H1 (cell line): Measurements from ENCODE around the gene PRKCA. TPM values are rescaled to one million over a fixed set of nuclear protein-coding genes. Genes with fewer than 3 reads are reported as not detected.

Experiments
- CTCF ChIA-PET: fragments of 300-600 bp; sonication (Branson Sonifier 250); formaldehyde crosslinking; loops from one replicate; lab custom pipeline; 2021; ENCODE audit not compliant: partially characterized antibody; lab: Charles Lee
- POLR2A ChIA-PET: fragments of 300-600 bp; sonication (Branson Sonifier 250); formaldehyde crosslinking; loops from one replicate; lab custom pipeline; 2021; ENCODE audit warnings: inconsistent platforms; ENCODE audit not compliant: partially characterized antibody; lab: Charles Lee
- DNase-seq, 2 experiments: peaks; one replicate each; pipeline versions ENCODE4 v3.0.0 to v3.0.0-alpha.2; 2010 to 2022; ENCODE audit warnings: low spot score in 2 of 2, low read depth in 1 of 2, mixed read lengths in 1 of 2
- FAIRE-seq: peaks from 2 replicates; lab custom pipeline; 2011; peaks lifted over from hg19 to GRCh38; lab: Jason Lieb, UNC
- H2AFZ ChIP-seq: 2 replicates; pipeline ENCODE4 v1.8.1; 2012; ENCODE audit warnings: low read length, inconsistent platforms
- H2AK5ac ChIP-seq: 2 replicates; pipeline ENCODE4 v1.6.1; 2013; ENCODE audit warnings: low read depth, low read length
- H2BK120ac ChIP-seq: replicated peaks from 2 replicates; pipeline ENCODE3; 2013; ENCODE audit warnings: low read depth, low read length, inconsistent platforms
- H2BK12ac ChIP-seq: 2 replicates; pipeline ENCODE4 v1.6.1; 2013; ENCODE audit warnings: low read depth, low read length
- H2BK15ac ChIP-seq: 2 replicates; pipeline ENCODE4 v1.6.1; 2013; ENCODE audit warnings: low read length
- H2BK20ac ChIP-seq: 2 replicates; pipeline ENCODE4 v1.6.1; 2013; ENCODE audit warnings: low read length
- H2BK5ac ChIP-seq: 2 replicates; pipeline ENCODE4 v1.6.1; 2013; ENCODE audit warnings: low read depth, low read length
- H3K14ac ChIP-seq: 2 replicates; pipeline ENCODE4 v1.6.1; 2013; ENCODE audit warnings: inconsistent platforms; ENCODE audit not compliant: insufficient read length
- H3K18ac ChIP-seq: 2 replicates; pipeline ENCODE4 v1.6.1; 2013; ENCODE audit warnings: low read length; ENCODE audit errors: extremely low read depth
- H3K23ac ChIP-seq: 2 replicates; pipeline ENCODE4 v1.6.1; 2013; ENCODE audit warnings: inconsistent platforms; ENCODE audit not compliant: insufficient read length
- H3K23me2 ChIP-seq: 2 replicates; pipeline ENCODE4 v1.6.1; 2013; ENCODE audit warnings: low read depth, low read length
- H3K27ac ChIP-seq: 2 replicates; pipeline ENCODE4 v1.6.1; 2011; ENCODE audit warnings: low read depth, low read length, inconsistent platforms
- H3K27me3 ChIP-seq, 4 experiments: replicated peaks in 1 of 4; 1 replicate in 1 of 4; 2 replicates in 3 of 4; pipeline versions ENCODE4 v1.6.1 to v1.8.1; 2011 to 2013; ENCODE audit warnings: low read length in 3 of 4, mild to moderate bottlenecking in 3 of 4, inconsistent platforms in 2 of 4, mixed read lengths in 2 of 4, moderate library complexity in 1 of 4; ENCODE audit not compliant: control insufficient read depth in 3 of 4, insufficient read depth in 3 of 4; ENCODE audit errors: extremely low read depth in 1 of 4
- H3K36me3 ChIP-seq, 4 experiments: 2 replicates each; pipeline versions ENCODE4 v1.6.1 to v1.8.1; 2011 to 2013; ENCODE audit warnings: mild to moderate bottlenecking in 4 of 4, low read length in 3 of 4, moderate library complexity in 2 of 4, control low read depth in 1 of 4, inconsistent platforms in 1 of 4; ENCODE audit not compliant: insufficient read depth in 4 of 4, control insufficient read depth in 2 of 4
- H3K4ac ChIP-seq: replicated peaks from 2 replicates; pipeline ENCODE3; 2013; ENCODE audit warnings: low read length, low read depth, mixed read lengths, inconsistent platforms; ENCODE audit not compliant: insufficient read length
- H3K4me1 ChIP-seq, 4 experiments: replicated peaks in 1 of 4; 1 replicate in 1 of 4; 2 replicates in 3 of 4; pipeline versions ENCODE4 v1.6.1 to v1.8.1; 2011 to 2013; ENCODE audit warnings: low read length in 3 of 4, inconsistent platforms in 2 of 4, mixed read lengths in 1 of 4; ENCODE audit not compliant: insufficient read depth in 4 of 4, control insufficient read depth in 3 of 4
- H3K4me2 ChIP-seq, 2 experiments: 2 replicates each; pipeline versions ENCODE4 v1.6.1 to v1.8.1; 2011 to 2013; ENCODE audit warnings: low read depth in 2 of 2, low read length in 2 of 2, control low read depth in 1 of 2, inconsistent platforms in 1 of 2, mild to moderate bottlenecking in 1 of 2; ENCODE audit not compliant: insufficient read depth in 1 of 2
- H3K4me3 ChIP-seq, 4 experiments: fragments of 200-600, 300-600 bp in 1 of 4; sonication (generic), shearing (Covaris generic), sonication (Bioruptor Twin) in 1 of 4; 2 replicates each; pipeline versions ENCODE4 v1.5.1 to v1.8.1; 2011 to 2016; ENCODE audit warnings: low read length in 4 of 4, low read depth in 3 of 4, control low read depth in 2 of 4, inconsistent platforms in 2 of 4, mild to moderate bottlenecking in 2 of 4, mixed read lengths in 1 of 4, moderate library complexity in 1 of 4; ENCODE audit not compliant: insufficient read depth in 2 of 4; ENCODE audit errors: extremely low read depth in 1 of 4
- H3K56ac ChIP-seq: replicated peaks from 2 replicates; pipeline ENCODE3; 2013; ENCODE audit warnings: low read depth, mild to moderate bottlenecking, mixed read lengths, low read length, inconsistent platforms; ENCODE audit not compliant: insufficient read length
- H3K79me1 ChIP-seq: 2 replicates; pipeline ENCODE4 v1.6.1; 2013; ENCODE audit warnings: low read depth, low read length, control low read depth
- H3K79me2 ChIP-seq, 2 experiments: 2 replicates each; pipeline versions ENCODE4 v1.6.1 to v1.8.1; 2012 to 2013; ENCODE audit warnings: low read length in 2 of 2, mild to moderate bottlenecking in 2 of 2, inconsistent platforms in 1 of 2; ENCODE audit not compliant: insufficient read depth in 2 of 2, control insufficient read depth in 1 of 2
- H3K9ac ChIP-seq, 4 experiments: replicated peaks in 1 of 4; 1 replicate in 1 of 4; 2 replicates in 3 of 4; pipeline versions ENCODE4 v1.6.1 to v1.8.1; 2011 to 2013; ENCODE audit warnings: low read depth in 3 of 4, low read length in 3 of 4, control low read depth in 2 of 4, mild to moderate bottlenecking in 2 of 4, moderate library complexity in 2 of 4, inconsistent platforms in 1 of 4; ENCODE audit errors: extremely low read depth in 1 of 4
- H3K9me3 ChIP-seq, 2 experiments: 2 replicates each; pipeline versions ENCODE4 v1.6.1 to v1.8.1; 2012 to 2013; ENCODE audit warnings: mild to moderate bottlenecking in 2 of 2, moderate library complexity in 2 of 2, control low read depth in 1 of 2, inconsistent platforms in 1 of 2, low read depth in 1 of 2, low read length in 1 of 2, mixed read lengths in 1 of 2; ENCODE audit not compliant: insufficient read depth in 2 of 2
- H4K20me1 ChIP-seq, 2 experiments: replicated peaks in 1 of 2; 2 replicates each; pipeline versions ENCODE3 to v1.8.1; 2011 to 2013; ENCODE audit warnings: inconsistent platforms in 2 of 2, low read length in 2 of 2, mild to moderate bottlenecking in 1 of 2; ENCODE audit not compliant: insufficient read depth in 2 of 2, control insufficient read depth in 1 of 2
- H4K5ac ChIP-seq: 2 replicates; pipeline ENCODE4 v1.6.1; 2013; ENCODE audit warnings: low read length, low read depth, mixed read lengths, inconsistent platforms; ENCODE audit not compliant: insufficient read length
- H4K8ac ChIP-seq: 2 replicates; pipeline ENCODE4 v1.8.0; 2013; ENCODE audit warnings: mild to moderate bottlenecking, moderate library complexity, low read length, inconsistent platforms; ENCODE audit not compliant: insufficient read depth; ENCODE audit errors: extremely low read depth
- H4K91ac ChIP-seq: replicated peaks from 2 replicates; pipeline ENCODE3; 2013; ENCODE audit warnings: low read length, mixed read lengths, inconsistent platforms; ENCODE audit not compliant: insufficient read length
- ASH2L ChIP-seq: fragments of 200-600, 300-600 bp; sonication (generic); IDR thresholded peaks from one replicate; pipeline ENCODE4 v1.7.1; 2017; ENCODE audit warnings: low read length
- CBX5 ChIP-seq: fragments of 300-800, 300-1000 bp; sonication (generic); IDR thresholded peaks from 2 replicates; pipeline ENCODE4 v1.7.1; 2016; ENCODE audit warnings: antibody characterized with exemption, low read length, low read depth
- CTBP2 ChIP-seq: IDR thresholded peaks from 2 replicates; pipeline ENCODE4 v1.7.0; 2011; ENCODE audit warnings: borderline replicate concordance, mild to moderate bottlenecking, moderate library complexity, mixed read lengths, low read length; ENCODE audit not compliant: insufficient read depth, insufficient read length
- EZH2 ChIP-seq: fragments of 200-600 bp; sonication (generic); IDR thresholded peaks from 2 replicates; pipeline ENCODE4 v1.7.1; 2012; ENCODE audit warnings: low read depth, mild to moderate bottlenecking, moderate library complexity, low read length, inconsistent platforms; ENCODE audit not compliant: severe bottlenecking
- GTF2F1 ChIP-seq: IDR thresholded peaks from 2 replicates; pipeline ENCODE4 v1.6.1; 2012; ENCODE audit warnings: low read depth, low read length, improper control_type of control experiment, borderline replicate concordance
- JUND ChIP-seq: IDR thresholded peaks from 2 replicates; pipeline ENCODE4 v1.6.1; 2011; ENCODE audit warnings: mild to moderate bottlenecking, improper control_type of control experiment, low read length
- KDM1A ChIP-seq: fragments of 200-600, 300-600 bp; sonication (generic); IDR thresholded peaks from 2 replicates; pipeline ENCODE4 v1.7.1; 2016; ENCODE audit warnings: mild to moderate bottlenecking, low read length, borderline replicate concordance
- NRF1 ChIP-seq: IDR thresholded peaks from 2 replicates; pipeline ENCODE4 v1.6.1; 2011; ENCODE audit warnings: mild to moderate bottlenecking, low read depth, low read length, improper control_type of control experiment
- POU5F1 ChIP-seq: IDR thresholded peaks from 2 replicates; pipeline ENCODE4 v1.6.1; 2011; ENCODE audit warnings: low read depth, mild to moderate bottlenecking, low read length, moderate library complexity
- SIRT6 ChIP-seq: IDR thresholded peaks from one replicate; pipeline ENCODE4 v1.7.1; 2012; ENCODE audit warnings: low read length, inconsistent platforms
- SIX5 ChIP-seq: IDR thresholded peaks from 2 replicates; pipeline ENCODE4 v1.6.1; 2011; ENCODE audit warnings: mild to moderate bottlenecking, low read depth, low read length
- TCF12 ChIP-seq: IDR thresholded peaks from 2 replicates; pipeline ENCODE4 v1.6.1; 2011; ENCODE audit warnings: low read depth, mild to moderate bottlenecking, low read length
- WGBS, 2 experiments: shearing (Covaris generic) in 1 of 2; methylation state at CpG; one replicate each; pipeline versions ENCODE4 v1.1.6 to v1.1.7; 2013 to 2015; ENCODE audit warnings: low lambda C conversion rate in 2 of 2, mixed read lengths in 2 of 2, inconsistent platforms in 1 of 2, low coverage in 1 of 2, missing lambda C conversion rate in 1 of 2; ENCODE audit not compliant: insufficient replicate concordance in 2 of 2, insufficient coverage in 1 of 2, insufficient read length in 1 of 2; ENCODE audit errors: extremely low coverage in 1 of 2, missing lambda C conversion rate in 1 of 2; 5-methylcytosine and 5-hydroxymethylcytosine counted together
- polyA plus RNA-seq, 7 experiments: library from polyadenylated mRNA; depleted of rRNA in 3 of 7; stranded (reverse) in 5 of 7; unstranded in 2 of 7; fragments of >200 nt in 5 of 7; fragments of 200-250 nt in 2 of 7; gene quantifications; 1 replicate in 5 of 7; 2 replicates in 1 of 7; 4 replicates in 1 of 7; pipeline versions ENCODE4 v1.2.1 to v1.2.3, GENCODE V29; 2011 to 2013; ENCODE audit warnings: missing spikeins in 2 of 7, mixed read lengths in 2 of 7
- total RNA-seq: library from RNA; stranded (reverse); fragmentation: NEBNext Ultra II Directional; extraction: Animal tissue kit (Norgen Biotek cat#: 25700); gene quantifications from 2 replicates; pipeline ENCODE4 v1.2.1, GENCODE V29; 2021

The PRKCA gene
- total and polyA plus RNA-seq, 2 of the 8 experiments (the other 6 are each of a cell fraction or from before 2014, with no cell fraction given): 5.8 to 17.8 TPM

GRCh38 chr17:66474806-66475497 lies 172.5 kb downstream of the PRKCA start:
- H3K79me2 ChIP-seq: peaks cover 0 to 3% of the 10 kb centered on the region in 2 experiments; a peak in 2 of 4 replicates
- FAIRE-seq: peak; percentile 84
- H2BK20ac ChIP-seq: peak overlapping the region; percentile 91; the same call in 1 of the 2 replicates
- peak overlapping the region; percentile 42 for H3K4ac ChIP-seq
- H2BK120ac ChIP-seq: peak overlapping the region; percentile 77
- H3K36me3 ChIP-seq: no peaks in the 10 kb centered on the region
- no peaks in the 10 kb centered on the region; the same call in 1 of the 2 replicates for H3K79me1 ChIP-seq
- H3K14ac ChIP-seq: no peak overlapping the region
- H3K27me3 ChIP-seq: no peaks in the 10 kb centered on the region
- peak overlapping the region; percentile 69 for H4K5ac ChIP-seq
- peak overlapping the region; percentile 65; the same call in 1 of the 2 replicates for H2BK15ac ChIP-seq
- 0 out of 2 replicates have a peak, but pooled peaks cover 4% of the 10 kb centered on the region for H3K23me2 ChIP-seq
- no peak overlapping the region for H3K56ac ChIP-seq
- H3K18ac ChIP-seq: peak overlapping the region; percentile 51
- no peak for DNase-seq
- no peak overlapping the region for H4K8ac ChIP-seq
- peaks cover 0 to 1% of the 10 kb centered on the region in 2 experiments for H4K20me1 ChIP-seq
- H2BK5ac ChIP-seq: peak overlapping the region; percentile 6; the same call in 1 of the 2 replicates
- ChIA-PET POLR2A (interaction anchor here (0.7 to 1.7 kb wide), 6 partner anchors 9 to 115 kb away, joined by 3 to 11 read pairs (median 3); no protein-coding TSS in a partner anchor), CTCF (interaction anchor here (0.7 to 2.1 kb wide), 13 partner anchors 9 to 218 kb away, joined by 3 to 19 read pairs (median 3); no protein-coding TSS in a partner anchor)
- peak overlapping the region in 3 of 4 experiments; percentile 19 to 50 (median 27); a peak in 4 of 8 replicates for H3K4me3 ChIP-seq
- no peak overlapping the region for H2AFZ ChIP-seq
- no peak overlapping the region; the same call in 1 of the 2 replicates for H2AK5ac ChIP-seq
- H3K9me3 ChIP-seq: no peaks in the 10 kb centered on the region
- H3K27ac ChIP-seq: peak overlapping the region; percentile 54
- H3K4me2 ChIP-seq: peak overlapping the region; percentile 63 to 76
- 0 out of 2 replicates have a peak overlapping the region, but pooled peaks have one; percentile 53 for H2BK12ac ChIP-seq
- H3K23ac ChIP-seq: no peak overlapping the region
- peaks cover 4 to 27% (median 19%) of the 10 kb centered on the region in 4 experiments for H3K4me1 ChIP-seq
- peak overlapping the region in 1 of 4 experiments; percentile 6; a peak in 1 of 7 replicates for H3K9ac ChIP-seq
- WGBS, 2 experiments: 61% methylated on average over 8 of the region's 8 CpGs; no CpG with 5 or more reads in 1 of the 2 experiments
- H4K91ac ChIP-seq: peak overlapping the region; percentile 20
- TF ChIP-seq POU5F1 (no peak), SIX5 (peak; percentile 22; the same call in 1 of the 2 replicates), EZH2 (no peak), NRF1 (no peak), ASH2L (peak; percentile 18), SIRT6 (no peak), CBX5 (no peak), GTF2F1 (no peak), KDM1A (peak; percentile 41; the same call in 1 of the 2 replicates), TCF12 (no peak), CTBP2 (no peak), JUND (no peak)
